CD8-positive, alpha-beta memory T cell (primary cell): ENCODE measurements around the gene MRPL48. TPM values are rescaled to one million over a fixed set of nuclear protein-coding genes. Genes with fewer than 3 reads are reported as not detected.
A peak's percentile ranks its signal among the peaks of the same experiment; 100 is the strongest.
"Not testable (repeated sequence)": the region's sequence is repeated elsewhere in the genome, so short reads cannot be mapped to it uniquely, and the experiment has no call there.

Experiments used
- CTCF ChIA-PET: fragments of 350-600 bp; sonication (Branson Sonifier 250); formaldehyde crosslinking; loops from one replicate; lab custom pipeline; 2021; ENCODE audit warnings: antibody characterized with exemption; lab: Charles Lee
- POLR2A ChIA-PET: fragments of 350-600 bp; sonication (Branson Sonifier 250); formaldehyde crosslinking; loops from one replicate; lab custom pipeline; 2021; ENCODE audit warnings: antibody characterized with exemption; lab: Charles Lee
- DNase-seq, 5 donors: peaks; one replicate each; pipeline versions ENCODE4 v3.0.0 to v3.0.0-alpha.2; 2020 to 2022; ENCODE audit warnings: mixed read lengths in 1 of 5
- H3K27ac ChIP-seq: one replicate; pipeline ENCODE4 v1.7.0; 2013; ENCODE audit warnings: low read depth, mild to moderate bottlenecking, low read length, moderate library complexity
- H3K27me3 ChIP-seq: 2 replicates; pipeline ENCODE4 v1.7.0; 2013; ENCODE audit warnings: low read length, mild to moderate bottlenecking; ENCODE audit not compliant: insufficient read depth, poor library complexity, severe bottlenecking
- H3K36me3 ChIP-seq: 2 replicates; pipeline ENCODE4 v1.7.0; 2013; ENCODE audit warnings: mild to moderate bottlenecking, low read length, moderate library complexity; ENCODE audit not compliant: insufficient read depth
- H3K4me1 ChIP-seq: 2 replicates; pipeline ENCODE4 v1.7.0; 2013; ENCODE audit warnings: mild to moderate bottlenecking, low read length, moderate library complexity; ENCODE audit not compliant: insufficient read depth
- H3K4me3 ChIP-seq: 2 replicates; pipeline ENCODE4 v1.7.0; 2013; ENCODE audit warnings: mild to moderate bottlenecking, low read length
- H3K9me3 ChIP-seq: 2 replicates; pipeline ENCODE4 v1.7.0; 2013; ENCODE audit warnings: mild to moderate bottlenecking, low read length
- H3K27ac Mint-ChIP-seq, 8 donors: one replicate each; pipeline ENCODE4 v1.8.0; 2020 to 2021; ENCODE audit warnings: mixed read lengths in 8 of 8, mild to moderate bottlenecking in 6 of 8, inconsistent platforms in 3 of 8, moderate library complexity in 3 of 8
- H3K27me3 Mint-ChIP-seq, 2 donors: one replicate each; pipeline ENCODE4 v1.8.0; 2020 to 2021; ENCODE audit warnings: mixed read lengths in 2 of 2, mild to moderate bottlenecking in 1 of 2, moderate library complexity in 1 of 2
- H3K36me3 Mint-ChIP-seq, 3 donors: one replicate each; pipeline ENCODE4 v1.8.0; 2020 to 2021; ENCODE audit warnings: mixed read lengths in 3 of 3, inconsistent platforms in 1 of 3, mild to moderate bottlenecking in 1 of 3
- H3K4me1 Mint-ChIP-seq, 3 donors: one replicate each; pipeline ENCODE4 v1.8.0; 2020 to 2021; ENCODE audit warnings: mixed read lengths in 3 of 3, inconsistent platforms in 1 of 3, mild to moderate bottlenecking in 1 of 3
- H3K4me3 Mint-ChIP-seq, 7 donors: one replicate each; pipeline ENCODE4 v1.8.0; 2020 to 2021; ENCODE audit warnings: mixed read lengths in 7 of 7, mild to moderate bottlenecking in 6 of 7, moderate library complexity in 4 of 7, inconsistent platforms in 2 of 7
- H3K9me3 Mint-ChIP-seq, 5 donors: one replicate each; pipeline ENCODE4 v1.8.0; 2020 to 2022; ENCODE audit warnings: mixed read lengths in 5 of 5, mild to moderate bottlenecking in 3 of 5, moderate library complexity in 2 of 5, inconsistent platforms in 1 of 5
- polyA plus RNA-seq: library from polyadenylated mRNA; unstranded; fragments of 300-500 nt; fragmentation: Illumina TruSeq; gene quantifications from one replicate; pipeline ENCODE4 v1.2.3, GENCODE V29; 2021
- total RNA-seq, 2 experiments: library from RNA; stranded (reverse); gene quantifications; one replicate each; pipeline ENCODE4 v1.2.3, GENCODE V29; 2021

The MRPL48 gene
- total and polyA plus RNA-seq, 3 experiments from 2014 or later: 56.8 to 66.7 (median 63.1) TPM

DNA sequence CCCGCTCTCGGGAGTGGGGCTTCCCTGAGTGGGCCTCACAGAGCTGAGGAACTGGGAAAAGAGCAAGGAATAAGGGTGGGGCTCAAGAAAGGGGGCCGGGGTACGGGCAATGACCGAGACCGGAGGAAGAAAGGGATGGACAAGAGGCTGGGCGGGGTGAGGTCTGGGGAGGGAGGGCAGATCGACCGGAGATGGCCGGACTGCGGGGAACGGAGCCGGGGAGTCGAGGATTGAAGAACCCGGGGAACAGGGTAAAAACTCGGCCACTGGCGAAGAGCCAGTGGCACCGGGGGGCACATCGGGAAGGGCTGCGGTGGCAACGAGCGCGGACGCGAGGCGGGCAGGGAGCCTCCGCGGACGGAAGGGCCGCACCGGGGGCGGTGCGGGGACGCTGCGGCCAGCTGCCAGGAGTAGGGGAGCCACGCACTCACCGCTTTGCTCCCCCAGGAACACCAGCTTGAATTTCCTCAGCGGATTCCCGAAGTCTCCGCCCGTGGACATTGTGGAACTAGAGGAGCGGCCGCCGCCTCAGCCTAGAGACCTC is 27.5 kb upstream of the MRPL48 start:
- Histone ChIP-seq H3K27ac (peak overlapping the region; percentile 87), H3K36me3 (no peaks in the 10 kb centered on the region), H3K9me3 (no peaks in the 10 kb centered on the region), H3K27me3 (no peaks in the 10 kb centered on the region), H3K4me3 (peak overlapping the region; percentile 83), H3K4me1 (peaks cover 31% of the 10 kb centered on the region)
- ChIA-PET CTCF (interaction anchor here (0.8 to 2.3 kb wide), 4 partner anchors 12 to 204 kb away, joined by 3 to 30 read pairs (median 4); partner anchors contain the start of gene MRPL48), POLR2A (interaction anchor here (0.9 to 2.6 kb wide), 5 partner anchors 12 to 733 kb away, joined by 3 to 71 read pairs (median 9); partner anchors contain the start of genes FAM168A, LIPT2 and MRPL48)
- no peaks in the 10 kb centered on the region for H3K9me3 Mint-ChIP-seq
- peaks cover 0 to 4% (median 0%) of the 10 kb centered on the region in 3 donors for H3K36me3 Mint-ChIP-seq
- H3K4me3 Mint-ChIP-seq: peak overlapping the region; percentile 78 to 94 (median 90)
- H3K4me1 Mint-ChIP-seq: peaks cover 36 to 49% (median 49%) of the 10 kb centered on the region in 3 donors
- peak overlapping the region; percentile 57 to 97 (median 87) for H3K27ac Mint-ChIP-seq
- peak in 2 of 5 donors; percentile 2 to 9 for DNase-seq
- no peaks in the 10 kb centered on the region for H3K27me3 Mint-ChIP-seq

DNA sequence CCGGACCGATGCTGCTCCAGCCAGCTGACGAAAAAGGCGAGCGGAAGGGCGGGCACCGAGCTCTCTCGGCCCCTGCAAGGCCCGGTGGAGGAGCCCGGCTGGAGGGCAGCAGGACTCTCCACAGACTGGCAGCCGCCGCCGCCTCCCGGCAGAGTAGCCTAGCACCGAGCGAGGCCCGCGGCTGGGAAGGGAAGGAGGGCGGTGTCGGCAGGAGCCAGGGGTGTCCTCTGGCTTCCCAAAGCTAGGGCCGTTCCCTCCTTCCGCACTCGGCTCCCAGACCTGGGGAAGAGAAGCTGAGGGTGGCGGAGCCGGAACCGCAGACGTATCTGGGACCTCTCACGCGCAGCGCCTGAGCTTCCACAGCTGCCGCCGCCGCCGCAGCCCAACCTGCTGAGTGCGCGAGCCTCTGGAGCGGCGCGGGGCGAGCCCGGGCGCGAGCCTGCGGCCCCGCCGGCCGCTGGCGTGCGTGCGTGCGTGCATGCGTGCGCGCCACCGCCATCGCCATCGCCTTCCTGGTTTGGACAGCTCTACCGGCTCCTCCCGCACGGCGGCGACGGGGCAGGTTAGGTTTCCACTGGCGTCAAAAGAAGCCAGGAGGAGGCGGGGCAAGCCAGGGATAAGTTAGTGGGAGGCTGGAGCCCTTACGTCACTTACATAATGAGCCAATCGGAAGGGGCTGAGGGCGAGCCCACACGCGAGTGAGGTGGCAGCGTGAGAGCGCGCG is 26.8 kb upstream of the MRPL48 start, which contains the start of gene RAB6A:
Gene RAB6A, minus strand, starts transcription at position 396 of the 724 bp plus-strand sequence. CDS start 439 bp downstream, outside the sequence.
- H3K27me3 Mint-ChIP-seq: peaks cover 0 to 3% of the 10 kb centered on the region in 2 donors
- peak within 1 kb of the TSS; percentile 85 to 98 (median 90) for H3K27ac Mint-ChIP-seq
- DNase-seq: peak; percentile 99 to 100 (median 100)
- H3K27ac ChIP-seq: peak within 1 kb of the TSS; percentile 87
- POLR2A ChIA-PET: interaction anchor here (0.9 to 2.6 kb wide), 7 partner anchors 8 to 732 kb away, joined by 3 to 71 read pairs (median 4); partner anchors contain the start of genes FAM168A, LIPT2 and MRPL48
- H3K36me3 Mint-ChIP-seq: peaks cover 0 to 4% (median 0%) of the 10 kb centered on the region in 3 donors
- H3K4me1 ChIP-seq: peaks cover 31% of the 10 kb centered on the region
- no peaks in the 10 kb centered on the region for H3K9me3 Mint-ChIP-seq
- no peaks in the 10 kb centered on the region for H3K9me3 ChIP-seq
- H3K27me3 ChIP-seq: no peaks in the 10 kb centered on the region
- peak within 1 kb of the TSS; percentile 78 to 94 (median 90) for H3K4me3 Mint-ChIP-seq
- peaks cover 32 to 45% (median 45%) of the 10 kb centered on the region in 3 donors for H3K4me1 Mint-ChIP-seq
- CTCF ChIA-PET: interaction anchor here (0.8 to 2.3 kb wide), 5 partner anchors 13 to 203 kb away, joined by 3 to 30 read pairs (median 3); partner anchors contain the start of gene MRPL48
- peak within 1 kb of the TSS; percentile 83 for H3K4me3 ChIP-seq
- no peaks in the 10 kb centered on the region for H3K36me3 ChIP-seq

DNA sequence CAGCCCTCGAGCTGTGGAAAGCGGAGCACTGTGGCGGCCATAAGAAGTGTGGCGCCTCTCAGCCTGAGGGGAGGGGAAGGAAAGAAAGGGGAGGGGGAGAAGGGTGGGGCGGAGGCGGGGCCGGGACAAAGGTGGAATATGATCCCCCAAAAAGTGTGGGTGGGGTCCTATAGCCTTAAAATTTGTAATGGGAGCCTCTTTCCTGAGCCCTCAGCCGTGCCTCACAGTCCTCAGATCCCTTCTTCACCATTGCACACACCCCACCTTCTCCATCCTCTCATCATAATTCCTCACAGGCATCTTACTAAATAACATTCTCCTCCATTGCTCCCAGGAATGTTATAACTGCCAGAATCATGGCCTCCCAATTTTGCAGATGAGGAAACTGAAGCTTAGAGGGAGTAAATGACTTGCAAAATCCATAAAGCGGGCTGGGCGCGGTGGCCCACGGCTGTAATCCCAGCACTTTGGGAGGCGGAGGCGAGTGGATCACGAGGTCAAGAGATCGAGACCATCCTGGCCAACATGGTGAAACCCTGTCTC is 26.2 kb upstream of the MRPL48 start:
- H3K36me3 Mint-ChIP-seq: peaks cover 0 to 4% (median 0%) of the 10 kb centered on the region in 3 donors
- H3K27ac Mint-ChIP-seq: peak overlapping the region; percentile 46 to 98 (median 88)
- peak overlapping the region; percentile 87 for H3K27ac ChIP-seq
- H3K4me1 Mint-ChIP-seq: peaks cover 32 to 39% (median 38%) of the 10 kb centered on the region in 3 donors
- DNase-seq: no peak
- H3K27me3 Mint-ChIP-seq: peaks cover 0 to 9% of the 10 kb centered on the region in 2 donors
- POLR2A ChIA-PET: interaction anchor here (0.6 to 2.6 kb wide), 7 partner anchors 9 to 732 kb away, joined by 3 to 71 read pairs (median 4); partner anchors contain the start of genes FAM168A, LIPT2 and MRPL48
- H3K4me3 ChIP-seq: peak overlapping the region; percentile 71
- CTCF ChIA-PET: interaction anchor here (1.1 to 2.3 kb wide), 4 partner anchors 13 to 135 kb away, joined by 3 to 30 read pairs (median 4); partner anchors contain the start of gene MRPL48
- no peaks in the 10 kb centered on the region for H3K36me3 ChIP-seq
- peaks cover 31% of the 10 kb centered on the region for H3K4me1 ChIP-seq
- no peaks in the 10 kb centered on the region for H3K9me3 ChIP-seq
- peak overlapping the region; percentile 78 to 94 (median 90) for H3K4me3 Mint-ChIP-seq
- H3K9me3 Mint-ChIP-seq: no peaks in the 10 kb centered on the region
- H3K27me3 ChIP-seq: no peaks in the 10 kb centered on the region

DNA sequence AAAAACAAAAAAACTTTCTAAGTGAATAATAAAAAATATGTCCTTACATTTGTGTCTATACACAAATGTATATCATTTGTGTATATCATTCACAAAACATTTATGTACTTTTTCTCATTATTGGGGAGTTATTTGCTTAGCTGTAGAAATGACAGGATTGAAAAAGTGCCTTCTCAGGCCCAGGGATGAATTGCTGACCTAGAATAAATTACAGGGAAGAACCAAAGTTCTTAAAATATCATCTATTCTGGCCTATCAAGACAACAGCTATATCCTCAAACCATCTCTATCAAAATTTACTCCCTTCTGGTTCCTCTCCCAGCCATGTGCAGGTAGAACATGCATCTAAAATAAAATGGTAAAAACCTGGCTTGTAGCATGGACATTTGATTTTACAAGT is 24.9 kb upstream of the MRPL48 start:
- POLR2A ChIA-PET: interaction anchor here (2.0 kb wide), 1 partner anchor 17 kb away, joined by 9 read pairs; no protein-coding TSS in a partner anchor
- peak overlapping the region in 2 of 8 donors; percentile 47 to 86 for H3K27ac Mint-ChIP-seq

DNA sequence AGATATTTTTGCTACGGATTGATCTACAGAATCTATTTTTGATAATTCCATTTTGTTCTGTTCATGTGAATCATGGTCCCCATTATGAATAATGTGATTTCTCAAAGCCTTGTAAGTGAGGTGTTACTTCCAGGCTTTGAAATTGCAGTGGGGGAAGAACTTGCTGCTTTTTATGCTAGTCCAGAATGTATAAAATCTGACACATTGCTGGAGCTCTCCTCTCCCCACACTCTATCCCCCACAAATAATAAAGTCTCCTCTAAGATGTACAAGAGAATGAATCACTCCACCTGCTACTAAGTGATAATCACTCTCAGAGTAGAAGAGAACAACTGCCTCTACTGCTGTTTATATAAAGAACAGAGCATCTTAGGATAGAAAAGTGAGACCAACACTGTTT is 20.9 kb upstream of the MRPL48 start:
- ChIA-PET POLR2A (no interaction called here), CTCF (no interaction called here)
- Mint-ChIP-seq H3K4me3 (no peak overlapping the region), H3K27me3 (peaks cover 3 to 24% of the 10 kb centered on the region in 2 donors), H3K36me3 (no peaks in the 10 kb centered on the region), H3K9me3 (no peaks in the 10 kb centered on the region), H3K4me1 (no peaks in the 10 kb centered on the region), H3K27ac (no peak overlapping the region)
- H3K4me1 ChIP-seq: no peaks in the 10 kb centered on the region
- no peaks in the 10 kb centered on the region for H3K27me3 ChIP-seq
- H3K4me3 ChIP-seq: no peak overlapping the region
- DNase-seq: no peak
- no peak overlapping the region for H3K27ac ChIP-seq
- no peaks in the 10 kb centered on the region for H3K9me3 ChIP-seq
- H3K36me3 ChIP-seq: no peaks in the 10 kb centered on the region

More for the DNA sequence above, 24.9 kb upstream of the MRPL48 start:
- H3K27me3 ChIP-seq: no peaks in the 10 kb centered on the region
- H3K27me3 Mint-ChIP-seq: peaks cover 3 to 20% of the 10 kb centered on the region in 2 donors
- no peak overlapping the region for H3K27ac ChIP-seq
- no peak overlapping the region for H3K4me3 ChIP-seq
- peaks cover 29% of the 10 kb centered on the region for H3K4me1 ChIP-seq
- no peaks in the 10 kb centered on the region for H3K36me3 ChIP-seq
- DNase-seq: no peak
- H3K9me3 ChIP-seq: no peaks in the 10 kb centered on the region
- no peaks in the 10 kb centered on the region for H3K9me3 Mint-ChIP-seq
- H3K36me3 Mint-ChIP-seq: peaks cover 0 to 3% (median 0%) of the 10 kb centered on the region in 3 donors
- peaks cover 27 to 31% (median 30%) of the 10 kb centered on the region in 3 donors for H3K4me1 Mint-ChIP-seq
- H3K4me3 Mint-ChIP-seq: peak overlapping the region in 2 of 7 donors; percentile 9 to 53
- CTCF ChIA-PET: interaction anchor here (1.0 kb wide), 1 partner anchor 16 kb away, joined by 3 read pairs; no protein-coding TSS in a partner anchor

DNA sequence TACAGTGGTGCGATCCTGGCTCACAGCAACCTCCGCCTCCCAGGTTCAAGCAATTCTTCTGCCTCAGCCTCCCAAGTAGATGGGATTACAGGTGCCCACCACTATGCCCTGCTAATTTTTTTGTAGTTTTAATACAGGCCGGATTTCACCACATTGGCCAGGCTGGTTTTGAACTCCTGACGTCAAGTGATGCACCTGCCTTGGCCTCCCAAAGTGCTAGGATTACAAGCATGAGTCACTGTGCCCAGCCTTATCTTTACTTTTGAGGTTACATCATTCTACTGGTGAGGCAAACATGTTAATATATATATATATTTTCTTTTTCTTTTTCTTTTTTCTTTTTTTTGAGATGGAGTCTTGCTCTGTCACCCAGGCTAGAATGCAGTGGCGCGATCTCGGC is 16.9 kb upstream of the MRPL48 start:
- CTCF ChIA-PET, H3K9me3 Mint-ChIP-seq, POLR2A ChIA-PET, H3K9me3 ChIP-seq, H3K36me3 ChIP-seq, H3K27ac ChIP-seq, H3K4me3 Mint-ChIP-seq, H3K27ac Mint-ChIP-seq, DNase-seq, H3K4me3 ChIP-seq, H3K27me3 ChIP-seq, H3K4me1 Mint-ChIP-seq, H3K36me3 Mint-ChIP-seq, H3K4me1 ChIP-seq: not testable (repeated sequence)
- peaks cover 5 to 26% of the 10 kb centered on the region in 2 donors for H3K27me3 Mint-ChIP-seq

DNA sequence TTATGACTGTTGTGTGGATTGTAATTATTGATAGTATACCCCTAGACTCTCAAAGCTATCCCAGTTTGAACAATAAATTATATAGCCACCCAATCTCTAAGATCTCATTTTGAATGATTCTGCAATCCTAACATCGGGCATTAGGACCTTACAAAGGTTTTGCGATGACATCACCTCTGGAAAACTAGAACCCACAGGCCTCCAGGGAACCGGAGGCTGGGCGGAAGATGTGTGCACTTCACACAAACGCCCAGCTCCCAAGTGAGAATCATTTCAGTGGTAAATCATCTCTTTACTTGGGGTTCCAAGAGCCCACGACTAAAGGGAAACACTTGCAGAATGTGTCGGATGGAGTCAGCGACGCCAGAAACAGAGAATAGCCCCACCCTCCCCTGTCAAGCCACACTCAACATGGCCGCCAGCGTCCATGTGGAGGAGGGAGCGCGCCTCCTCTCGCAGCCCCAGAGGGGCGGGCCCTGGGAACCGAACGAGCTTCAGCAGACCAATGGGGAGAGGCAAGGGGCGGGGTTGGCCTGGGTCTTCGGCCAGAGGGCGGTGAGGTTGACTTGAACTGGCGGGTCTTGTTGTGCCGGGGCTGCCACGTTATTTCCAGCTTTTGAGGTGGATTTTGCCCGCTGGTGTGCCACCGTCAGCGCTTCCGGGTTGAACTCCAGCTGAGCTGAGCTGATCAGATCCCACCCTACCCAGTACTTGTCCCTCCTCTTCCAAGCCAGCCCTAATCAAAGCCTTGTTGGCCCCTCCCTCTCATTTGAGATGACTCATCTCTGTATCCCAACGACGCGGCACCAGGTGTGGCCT is 8.4 kb upstream of the MRPL48 start:
- DNase-seq: peak; percentile 95 to 98 (median 97)
- H3K36me3 Mint-ChIP-seq: peaks cover 0 to 6% (median 0%) of the 10 kb centered on the region in 3 donors
- H3K27me3 Mint-ChIP-seq: peaks cover 0 to 4% of the 10 kb centered on the region in 2 donors
- Histone ChIP-seq H3K27me3 (no peaks in the 10 kb centered on the region), H3K4me1 (peaks cover 11% of the 10 kb centered on the region), H3K36me3 (no peaks in the 10 kb centered on the region), H3K27ac (peak overlapping the region; percentile 88), H3K4me3 (peak overlapping the region; percentile 68), H3K9me3 (no peaks in the 10 kb centered on the region)
- no peaks in the 10 kb centered on the region for H3K9me3 Mint-ChIP-seq
- POLR2A ChIA-PET: interaction anchor here (0.6 to 2.8 kb wide), 10 partner anchors 9 to 1497 kb away, joined by 3 to 71 read pairs (median 5); partner anchors contain the start of genes LIPT2, MRPL48 and RAB6A
- H3K4me3 Mint-ChIP-seq: peak overlapping the region; percentile 92 to 98 (median 94)
- H3K27ac Mint-ChIP-seq: peak overlapping the region; percentile 94 to 100 (median 99)
- CTCF ChIA-PET: interaction anchor here (0.8 to 3.5 kb wide), 4 partner anchors 14 to 121 kb away, joined by 3 to 30 read pairs (median 6); partner anchors contain the start of gene RAB6A
- H3K4me1 Mint-ChIP-seq: peaks cover 9 to 17% (median 14%) of the 10 kb centered on the region in 3 donors
